CD14-positive monocyte (primary cell): ENCODE results near the gene CCDC198. TPM values are rescaled to one million over a fixed set of nuclear protein-coding genes. Genes with fewer than 3 reads are reported as not detected.

Experiments
- DNase-seq, 3 donors: peaks; one replicate each; pipeline ENCODE4 v3.0.0-alpha.2; 2011 to 2022
- H2AFZ ChIP-seq: 2 replicates; pipeline ENCODE4 v1.6.0; 2012; ENCODE audit warnings: mild to moderate bottlenecking, low read depth, low read length, inconsistent platforms; ENCODE audit not compliant: insufficient read depth, poor library complexity, severe bottlenecking
- H3K27ac ChIP-seq, 2 donors: 1 replicate in 1 of 2; 2 replicates in 1 of 2; pipeline ENCODE4 v1.5.1; 2012 to 2013; ENCODE audit warnings: low read length in 2 of 2, control low read depth in 1 of 2, inconsistent platforms in 1 of 2, low read depth in 1 of 2, mild to moderate bottlenecking in 1 of 2
- H3K27me3 ChIP-seq, 2 donors: one replicate each; pipeline versions ENCODE4 v1.6.0 to v1.6.1; 2011 to 2013; ENCODE audit warnings: low read length in 2 of 2; ENCODE audit not compliant: control insufficient read depth in 2 of 2, insufficient read depth in 2 of 2
- H3K36me3 ChIP-seq, 2 donors: replicated peaks in 1 of 2; 1 replicate in 1 of 2; 2 replicates in 1 of 2; pipeline versions ENCODE4 v1.5.1 to v1.6.1; 2012 to 2013; ENCODE audit warnings: low read length in 2 of 2, control low read depth in 1 of 2, inconsistent platforms in 1 of 2, mild to moderate bottlenecking in 1 of 2; ENCODE audit not compliant: insufficient read depth in 2 of 2, control insufficient read depth in 1 of 2
- H3K4me1 ChIP-seq, 2 donors: 1 replicate in 1 of 2; 2 replicates in 1 of 2; pipeline versions ENCODE4 v1.5.1 to v1.6.1; 2012 to 2013; ENCODE audit warnings: low read length in 2 of 2, control low read depth in 1 of 2, inconsistent platforms in 1 of 2, mild to moderate bottlenecking in 1 of 2, moderate library complexity in 1 of 2; ENCODE audit not compliant: insufficient read depth in 2 of 2, control insufficient read depth in 1 of 2
- H3K4me2 ChIP-seq: replicated peaks from 2 replicates; pipeline ENCODE3; 2012; ENCODE audit warnings: low read length, moderate library complexity, mild to moderate bottlenecking; ENCODE audit not compliant: poor library complexity, severe bottlenecking; ENCODE audit errors: extremely low read depth
- H3K4me3 ChIP-seq, 3 experiments: fragments of 200-600 bp in 1 of 3; sonication (generic) in 1 of 3; replicated peaks in 1 of 3; 1 replicate in 2 of 3; 2 replicates in 1 of 3; pipeline ENCODE4 v1.5.1; 2011 to 2013; ENCODE audit warnings: low read length in 3 of 3, mild to moderate bottlenecking in 3 of 3, control low read depth in 2 of 3, low read depth in 2 of 3, inconsistent platforms in 1 of 3, moderate library complexity in 1 of 3
- H3K79me2 ChIP-seq: 2 replicates; pipeline ENCODE4 v1.6.0; 2012; ENCODE audit warnings: mild to moderate bottlenecking, control low read depth, inconsistent platforms, low read length, moderate library complexity; ENCODE audit not compliant: insufficient read depth
- H3K9ac ChIP-seq: 2 replicates; pipeline ENCODE4 v1.6.0; 2017; ENCODE audit warnings: low read length, mild to moderate bottlenecking; ENCODE audit not compliant: insufficient read depth, poor library complexity, severe bottlenecking
- H3K9me3 ChIP-seq, 2 donors: replicated peaks in 1 of 2; 1 replicate in 1 of 2; 2 replicates in 1 of 2; pipeline versions ENCODE4 v1.5.1 to v1.6.1; 2012 to 2013; ENCODE audit warnings: low read length in 2 of 2, control low read depth in 1 of 2; ENCODE audit not compliant: control insufficient read depth in 1 of 2, insufficient read depth in 1 of 2
- H4K20me1 ChIP-seq: 2 replicates; pipeline ENCODE4 v1.6.0; 2012; ENCODE audit warnings: mild to moderate bottlenecking, low read length, control low read depth, moderate library complexity; ENCODE audit not compliant: insufficient read depth
- H3K27ac Mint-ChIP-seq, 7 donors: one replicate each; pipeline ENCODE4 v1.8.0; 2020; ENCODE audit warnings: mild to moderate bottlenecking in 7 of 7, mixed read lengths in 7 of 7, moderate library complexity in 6 of 7, inconsistent platforms in 2 of 7
- H3K27me3 Mint-ChIP-seq, 3 donors: one replicate each; pipeline ENCODE4 v1.8.0; 2021 to 2022; ENCODE audit warnings: low read depth in 3 of 3, mild to moderate bottlenecking in 3 of 3, mixed read lengths in 3 of 3, moderate library complexity in 3 of 3, inconsistent platforms in 1 of 3
- H3K36me3 Mint-ChIP-seq, 2 donors: one replicate each; pipeline ENCODE4 v1.8.0; 2020; ENCODE audit warnings: mixed read lengths in 2 of 2, inconsistent platforms in 1 of 2, mild to moderate bottlenecking in 1 of 2
- H3K4me1 Mint-ChIP-seq: one replicate; pipeline ENCODE4 v1.8.0; 2020; ENCODE audit warnings: mild to moderate bottlenecking, mixed read lengths
- H3K4me3 Mint-ChIP-seq, 2 donors: one replicate each; pipeline ENCODE4 v1.8.0; 2020; ENCODE audit warnings: mild to moderate bottlenecking in 2 of 2, mixed read lengths in 2 of 2, moderate library complexity in 1 of 2
- H3K9me3 Mint-ChIP-seq, 7 donors: one replicate each; pipeline ENCODE4 v1.8.0; 2020 to 2022; ENCODE audit warnings: mixed read lengths in 7 of 7, mild to moderate bottlenecking in 6 of 7, moderate library complexity in 6 of 7, inconsistent platforms in 2 of 7
- CTCF ChIP-seq: fragments of 200-600 bp; IDR thresholded peaks from one replicate; pipeline ENCODE4 v1.8.0; 2022; ENCODE audit warnings: antibody characterized with exemption, mild to moderate bottlenecking
- WGBS: methylation state at CpG from one replicate; pipeline ENCODE4 v1.1.5; 2013; ENCODE audit warnings: missing lambda C conversion rate; ENCODE audit not compliant: insufficient coverage; 5-methylcytosine and 5-hydroxymethylcytosine counted together
- intact Hi-C, 2 donors: fragments of 100-400 bp; cut with micrococcal nuclease; formaldehyde crosslinking; loops; one replicate each; pipeline versions ENCODE4 v1.15.0 to v1.15.1; 2023
- polyA plus RNA-seq, 3 donors: library from polyadenylated mRNA; depleted of rRNA in 1 of 3; unstranded in 2 of 3; stranded (reverse) in 1 of 3; fragments of 300-500 nt in 2 of 3; fragments of >200 nt in 1 of 3; fragmentation: Illumina TruSeq in 2 of 3; gene quantifications; 1 replicate in 2 of 3; 2 replicates in 1 of 3; pipeline ENCODE4 v1.2.3, GENCODE V29; 2012 to 2021

The CCDC198 gene
- polyA plus RNA-seq, 3 donors: not detected

- Mint-ChIP-seq H3K9me3 (peaks cover 0 to 3% (median 1%) of the 10 kb centered on the region in 7 donors), H3K27ac (no peak overlapping the region), H3K4me1 (no peaks in the 10 kb centered on the region), H3K36me3 (no peaks in the 10 kb centered on the region), H3K4me3 (no peak overlapping the region), H3K27me3 (peaks cover 0 to 2% (median 0%) of the 10 kb centered on the region in 3 donors)
- Histone ChIP-seq H3K4me1 (no peaks in the 10 kb centered on the region), H3K4me3 (no peak overlapping the region), H4K20me1 (no peaks in the 10 kb centered on the region), H3K9me3 (no peaks in the 10 kb centered on the region), H3K79me2 (no peaks in the 10 kb centered on the region), H2AFZ (no peak overlapping the region), H3K36me3 (no peaks in the 10 kb centered on the region), H3K4me2 (no peak overlapping the region), H3K27me3 (no peaks in the 10 kb centered on the region), H3K9ac (no peak overlapping the region), H3K27ac (no peak overlapping the region)
- 100% methylated on average over 1 of the region's 2 CpGs for whole genome bisulfite sequencing
- intact Hi-C loops: no loop called here
- no peak for TF ChIP-seq CTCF
- DNase-seq: no peak
These were observed 15.6 kb downstream of the CCDC198 start for GRCh38 chr14:57478050-57478449.

- Mint-ChIP-seq H3K27me3 (peaks cover 0 to 3% (median 1%) of the 10 kb centered on the region in 3 donors), H3K4me3 (no peak overlapping the region), H3K27ac (no peak overlapping the region), H3K4me1 (no peaks in the 10 kb centered on the region), H3K9me3 (peaks cover 3 to 7% (median 4%) of the 10 kb centered on the region in 7 donors), H3K36me3 (no peaks in the 10 kb centered on the region)
- no peak for DNase-seq
- Histone ChIP-seq H3K36me3 (no peaks in the 10 kb centered on the region), H3K27ac (no peak overlapping the region), H3K79me2 (no peaks in the 10 kb centered on the region), H3K9me3 (no peaks in the 10 kb centered on the region), H2AFZ (no peak overlapping the region), H3K9ac (no peak overlapping the region), H4K20me1 (no peaks in the 10 kb centered on the region), H3K4me2 (no peak overlapping the region), H3K4me3 (no peak overlapping the region), H3K27me3 (no peaks in the 10 kb centered on the region), H3K4me1 (no peaks in the 10 kb centered on the region)
- no peak for TF ChIP-seq CTCF
- WGBS: no CpG with 5 or more reads among the region's 1 CpG
- intact Hi-C loops: no loop called here
These were observed 22.7 kb downstream of the CCDC198 start for GRCh38 chr14:57470909-57471308.
